ENCODE results near the gene APOL2. TPM values are rescaled to one million over a fixed set of nuclear protein-coding genes. Genes with fewer than 3 reads are reported as not detected.

APOL2 gene
- total RNA-seq, 2 donors from 2014 or later: 35.9 to 84.9 TPM

- peaks cover 9 to 27% of the 10 kb centered on the region in 2 donors for H3K4me1 ChIP-seq (ENCODE audit: control insufficient read depth in 1 of 2, low read depth in 2 of 2)
- H3K9me3 ChIP-seq: no peaks in the 10 kb centered on the region
- no peak overlapping the region for H3K27ac ChIP-seq
- no peaks in the 10 kb centered on the region for H3K27me3 ChIP-seq (replicated peaks; ENCODE audit: insufficient read depth)
- ATAC-seq (ENCODE audit: insufficient number of reproducible peaks, low FRiP score, low read depth) (no peak), DNase-seq (ENCODE audit: low spot score) (no peak)
- H3K4me3 ChIP-seq: no peak overlapping the region
- no peaks in the 10 kb centered on the region for H3K36me3 ChIP-seq
- TF ChIP-seq CTCF (IDR thresholded peaks at IDR 0.05): no peak
These were observed 8.6 kb upstream of the APOL2 start for GRCh38 chr22:36247955-36248354.

GRCh38 chr22:36246718-36247117 lies 7.4 kb upstream of the APOL2 start:
- no peaks in the 10 kb centered on the region for H3K27me3 ChIP-seq (replicated peaks; ENCODE audit: insufficient read depth)
- no peaks in the 10 kb centered on the region for H3K9me3 ChIP-seq
- no peak overlapping the region for H3K27ac ChIP-seq
- H3K4me1 ChIP-seq (ENCODE audit: control insufficient read depth in 1 of 2, low read depth in 2 of 2): peaks cover 9 to 22% of the 10 kb centered on the region in 2 donors
- no peak for TF ChIP-seq CTCF (IDR thresholded peaks at IDR 0.05)
- DNase-seq (ENCODE audit: low spot score): no peak
- no peak overlapping the region for H3K4me3 ChIP-seq
- ATAC-seq (ENCODE audit: insufficient number of reproducible peaks, low FRiP score, low read depth): no peak
- no peaks in the 10 kb centered on the region for H3K36me3 ChIP-seq

GRCh38 chr22:36245805-36246356 lies 6.6 kb upstream of the APOL2 start:
- Histone ChIP-seq H3K4me1 (ENCODE audit: control insufficient read depth in 1 of 2, low read depth in 2 of 2) (peaks cover 9 to 22% of the 10 kb centered on the region in 2 donors), H3K27ac (no peak overlapping the region), H3K9me3 (no peaks in the 10 kb centered on the region), H3K4me3 (no peak overlapping the region), H3K27me3 (replicated peaks; ENCODE audit: insufficient read depth) (no peaks in the 10 kb centered on the region), H3K36me3 (no peaks in the 10 kb centered on the region)
- ATAC-seq (ENCODE audit: insufficient number of reproducible peaks, low FRiP score, low read depth): no peak
- no peak for TF ChIP-seq CTCF (IDR thresholded peaks at IDR 0.05)
- no peak for DNase-seq (ENCODE audit: low spot score)

GRCh38 chr22:36244522-36245391 lies 5.4 kb upstream of the APOL2 start:
- TF ChIP-seq CTCF (IDR thresholded peaks at IDR 0.05): no peak
- Histone ChIP-seq H3K27me3 (replicated peaks; ENCODE audit: insufficient read depth) (no peaks in the 10 kb centered on the region), H3K27ac (peak overlapping the region; percentile 52 to 66), H3K4me1 (ENCODE audit: control insufficient read depth in 1 of 2, low read depth in 2 of 2) (peaks cover 10 to 27% of the 10 kb centered on the region in 2 donors), H3K4me3 (no peak overlapping the region), H3K36me3 (no peaks in the 10 kb centered on the region), H3K9me3 (no peaks in the 10 kb centered on the region)
- no peak for DNase-seq (ENCODE audit: low spot score)
- peak; percentile 45 for ATAC-seq (ENCODE audit: insufficient number of reproducible peaks, low FRiP score, low read depth)

GRCh38 chr22:36243986-36244385 lies 4.7 kb upstream of the APOL2 start:
- ATAC-seq (ENCODE audit: insufficient number of reproducible peaks, low FRiP score, low read depth): no peak
- Histone ChIP-seq H3K27me3 (replicated peaks; ENCODE audit: insufficient read depth) (no peaks in the 10 kb centered on the region), H3K9me3 (no peaks in the 10 kb centered on the region), H3K36me3 (no peaks in the 10 kb centered on the region), H3K4me1 (ENCODE audit: control insufficient read depth in 1 of 2, low read depth in 2 of 2) (peaks cover 11 to 28% of the 10 kb centered on the region in 2 donors), H3K27ac (peak overlapping the region; percentile 52 to 66), H3K4me3 (no peak overlapping the region)
- no peak for DNase-seq (ENCODE audit: low spot score)
- TF ChIP-seq CTCF (IDR thresholded peaks at IDR 0.05): no peak
